GM12865 (cell line): ENCODE measurements around the gene MAP3K19.

ENCODE experiments used
- DNase-seq: peaks from one replicate; pipeline ENCODE4 v3.0.0; 2010; ENCODE audit warnings: low read depth
- H3K4me3 ChIP-seq: 2 replicates; pipeline ENCODE4 v1.5.1; 2011; ENCODE audit warnings: mild to moderate bottlenecking, low read depth, low read length, control low read depth
- CTCF ChIP-seq: IDR thresholded peaks from 2 replicates; pipeline ENCODE4 v1.5.1; 2011; ENCODE audit warnings: low read length, control low read depth, low read depth, inconsistent platforms; ENCODE audit not compliant: insufficient read depth; ENCODE audit errors: missing control alignments

Gene MAP3K19

GRCh38 chr2:135030826-135031225 lies 16.4 kb downstream of the MAP3K19 start:
- H3K4me3 ChIP-seq, result no peak overlapping the region
- no peak for TF ChIP-seq CTCF
- DNase-seq, result peak; percentile 16

GRCh38 chr2:135029481-135030134 lies 17.6 kb downstream of the MAP3K19 start:
- DNase-seq, result no peak
- no peak for TF ChIP-seq CTCF
- no peak overlapping the region for H3K4me3 ChIP-seq

GRCh38 chr2:135023886-135024485 lies 23.3 kb downstream of the MAP3K19 start:
- TF ChIP-seq CTCF, result no peak
- DNase-seq, result no peak
- no peak overlapping the region for H3K4me3 ChIP-seq

- TF ChIP-seq CTCF, result no peak
- no peak overlapping the region for H3K4me3 ChIP-seq
- no peak for DNase-seq
Observed at GRCh38 chr2:135022952-135023880, 24.0 kb downstream of the MAP3K19 start.

- TF ChIP-seq CTCF, result no peak
- H3K4me3 ChIP-seq, result no peak overlapping the region
- no peak for DNase-seq
Observed at GRCh38 chr2:135021618-135022017, 25.6 kb downstream of the MAP3K19 start.

- no peak overlapping the region for H3K4me3 ChIP-seq
- DNase-seq, result no peak
- TF ChIP-seq CTCF, result no peak
Observed at GRCh38 chr2:135011633-135012032, 35.6 kb downstream of the MAP3K19 start.
